ENCODE measurements around the gene MTF1.

Gene MTF1

DNA sequence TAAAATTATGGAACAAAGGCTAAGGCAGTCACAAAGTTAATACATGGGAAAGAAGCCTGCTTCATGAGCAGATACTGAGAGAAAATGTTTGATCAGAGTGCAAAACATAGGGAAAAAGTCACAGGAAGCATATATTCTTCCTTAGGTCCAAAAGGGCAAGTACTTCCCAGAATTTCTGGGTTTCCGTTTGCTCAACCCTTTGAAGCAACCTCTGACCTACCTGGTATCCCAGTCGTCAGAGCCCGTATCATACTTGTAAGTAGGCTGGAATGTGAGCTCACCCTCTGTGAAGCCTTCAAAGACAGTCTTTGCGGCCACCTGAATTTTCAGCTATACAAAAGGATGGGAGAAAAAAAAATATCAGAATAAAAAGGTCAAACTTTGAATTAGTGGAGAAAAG, 20.5 kb upstream of the MTF1 start:
- H3K27me3 ChIP-seq, result no peaks in the 10 kb centered on the region

GRCh38 chr1:37878071-37878470, 18.7 kb upstream of the MTF1 start:
- Histone ChIP-seq H3K27me3 (no peaks in the 10 kb centered on the region), H3K4me2 (no peak overlapping the region), H3K36me3 (peaks cover 92 to 99% (median 96%) of the 10 kb centered on the region in 11 experiments), H3K4me3 (no peak overlapping the region), H3K4me1 (peaks cover 0 to 7% (median 0%) of the 10 kb centered on the region in 10 experiments; a peak in 2 of 20 replicates), H4K20me1 (no peaks in the 10 kb centered on the region; a peak in 1 of 22 replicates), H3K9me3 (replicated peaks in 1 of 11) (no peaks in the 10 kb centered on the region), H3K27ac (no peak overlapping the region), H3K9ac (no peak overlapping the region)
- TF ChIP-seq Cebpa-rat (IDR thresholded peaks at IDR 0.05), result no peak

More for the DNA sequence above, 20.5 kb upstream of the MTF1 start:
- H3K4me2 ChIP-seq, result no peak overlapping the region
- no peak overlapping the region for H3K9ac ChIP-seq
- H3K9me3 ChIP-seq (replicated peaks in 1 of 11), result no peaks in the 10 kb centered on the region
- no peak for TF ChIP-seq Cebpa-rat (IDR thresholded peaks at IDR 0.05)
- peaks cover 92 to 99% (median 96%) of the 10 kb centered on the region in 11 experiments for H3K36me3 ChIP-seq
- no peaks in the 10 kb centered on the region; a peak in 2 of 22 replicates for H4K20me1 ChIP-seq
- H3K4me3 ChIP-seq, result no peak overlapping the region
- H3K27ac ChIP-seq, result no peak overlapping the region
- peaks cover 0 to 7% (median 0%) of the 10 kb centered on the region in 10 experiments; a peak in 2 of 20 replicates for H3K4me1 ChIP-seq

- H3K4me1 ChIP-seq, result peaks cover 0 to 7% (median 0%) of the 10 kb centered on the region in 10 experiments; a peak in 2 of 20 replicates
- H3K4me2 ChIP-seq, result no peak overlapping the region
- peaks cover 88 to 98% (median 94%) of the 10 kb centered on the region in 11 experiments for H3K36me3 ChIP-seq
- H3K27me3 ChIP-seq, result no peaks in the 10 kb centered on the region
- no peaks in the 10 kb centered on the region; a peak in 1 of 22 replicates for H4K20me1 ChIP-seq
- TF ChIP-seq Cebpa-rat (IDR thresholded peaks at IDR 0.05), result no peak
- no peak overlapping the region for H3K9ac ChIP-seq
- H3K4me3 ChIP-seq, result no peak overlapping the region
- no peak overlapping the region for H3K27ac ChIP-seq
- H3K9me3 ChIP-seq (replicated peaks in 1 of 11), result no peaks in the 10 kb centered on the region
These were observed 16.4 kb upstream of the MTF1 start for GRCh38 chr1:37875833-37876232.

DNA sequence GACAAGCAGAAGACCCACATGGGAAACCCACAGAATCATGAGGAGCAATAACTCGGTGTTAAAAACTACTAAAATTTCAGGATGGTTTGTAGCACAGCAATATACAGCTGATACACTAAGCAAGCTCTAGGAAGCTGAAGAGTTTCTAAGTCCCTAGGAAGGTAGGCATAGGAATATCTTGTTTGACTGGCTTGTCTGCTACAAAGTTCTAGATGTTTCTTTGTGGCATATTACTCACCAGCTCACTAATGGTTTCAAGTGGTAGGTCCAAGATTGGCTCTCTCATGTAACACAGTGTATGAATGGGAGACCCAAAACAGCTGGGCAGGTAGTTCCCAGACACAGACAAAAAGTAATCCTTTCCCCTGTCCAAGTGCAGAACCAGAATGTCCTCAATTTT, 13.3 kb upstream of the MTF1 start:
- H3K4me2 ChIP-seq, result no peak overlapping the region
- H4K20me1 ChIP-seq, result no peaks in the 10 kb centered on the region; a peak in 1 of 22 replicates
- H3K4me3 ChIP-seq, result no peak overlapping the region
- H3K36me3 ChIP-seq, result peaks cover 87 to 100% (median 96%) of the 10 kb centered on the region in 11 experiments
- no peak for TF ChIP-seq Cebpa-rat (IDR thresholded peaks at IDR 0.05)
- H3K27ac ChIP-seq, result no peak overlapping the region
- no peaks in the 10 kb centered on the region for H3K27me3 ChIP-seq
- H3K4me1 ChIP-seq, result peaks cover 0 to 7% (median 0%) of the 10 kb centered on the region in 10 experiments; a peak in 2 of 20 replicates
- no peak overlapping the region for H3K9ac ChIP-seq
- no peaks in the 10 kb centered on the region for H3K9me3 ChIP-seq (replicated peaks in 1 of 11)

- no peak for TF ChIP-seq Cebpa-rat (IDR thresholded peaks at IDR 0.05)
- H3K27ac ChIP-seq, result no peak overlapping the region
- H3K4me2 ChIP-seq, result no peak overlapping the region
- no peaks in the 10 kb centered on the region for H3K9me3 ChIP-seq (replicated peaks in 1 of 11)
- no peak overlapping the region for H3K4me3 ChIP-seq
- no peaks in the 10 kb centered on the region for H3K4me1 ChIP-seq
- H4K20me1 ChIP-seq, result 0 out of 22 replicates have a peak, but pooled peaks cover 0 to 4% (median 0%) of the 10 kb centered on the region in 11 experiments
- no peaks in the 10 kb centered on the region for H3K27me3 ChIP-seq
- no peak overlapping the region for H3K9ac ChIP-seq
- peaks cover 88 to 100% (median 95%) of the 10 kb centered on the region in 11 experiments for H3K36me3 ChIP-seq
These were observed 9.1 kb upstream of the MTF1 start for GRCh38 chr1:37868466-37868865.

- H3K4me1 ChIP-seq, result no peaks in the 10 kb centered on the region
- no peak overlapping the region for H3K9ac ChIP-seq
These were observed 8.4 kb upstream of the MTF1 start for GRCh38 chr1:37867784-37868183.

GRCh38 chr1:37866491-37866890, 7.1 kb upstream of the MTF1 start:
- Histone ChIP-seq H3K27me3 (no peaks in the 10 kb centered on the region), H3K36me3 (peaks cover 82 to 100% (median 92%) of the 10 kb centered on the region in 11 experiments), H3K4me1 (no peaks in the 10 kb centered on the region), H3K9me3 (replicated peaks in 1 of 11) (no peaks in the 10 kb centered on the region), H3K4me2 (no peak overlapping the region), H3K9ac (no peak overlapping the region), H4K20me1 (peaks cover 0 to 4% (median 0%) of the 10 kb centered on the region in 11 experiments; a peak in 1 of 22 replicates), H3K27ac (no peak overlapping the region), H3K4me3 (no peak overlapping the region)
- TF ChIP-seq Cebpa-rat (IDR thresholded peaks at IDR 0.05), result no peak

More at GRCh38 chr1:37867784-37868183, 8.4 kb upstream of the MTF1 start:
- Histone ChIP-seq H3K4me2 (no peak overlapping the region), H4K20me1 (0 out of 22 replicates have a peak, but pooled peaks cover 0 to 4% (median 0%) of the 10 kb centered on the region in 11 experiments), H3K9me3 (replicated peaks in 1 of 11) (no peaks in the 10 kb centered on the region), H3K27me3 (no peaks in the 10 kb centered on the region), H3K4me3 (no peak overlapping the region), H3K36me3 (peaks cover 86 to 100% (median 92%) of the 10 kb centered on the region in 11 experiments), H3K27ac (no peak overlapping the region)
- no peak for TF ChIP-seq Cebpa-rat (IDR thresholded peaks at IDR 0.05)

GRCh38 chr1:37865348-37866120, 6.1 kb upstream of the MTF1 start:
- TF ChIP-seq Cebpa-rat (IDR thresholded peaks at IDR 0.05), result no peak
- H3K27ac ChIP-seq, result no peak overlapping the region
- peaks cover 79 to 100% (median 90%) of the 10 kb centered on the region in 11 experiments for H3K36me3 ChIP-seq
- H3K9ac ChIP-seq, result no peak overlapping the region
- no peak overlapping the region for H3K4me2 ChIP-seq
- H3K27me3 ChIP-seq, result no peaks in the 10 kb centered on the region
- peaks cover 2 to 5% (median 4%) of the 10 kb centered on the region in 10 experiments; a peak in 17 of 20 replicates for H3K4me1 ChIP-seq
- no peak overlapping the region for H3K4me3 ChIP-seq
- H4K20me1 ChIP-seq, result peaks cover 0 to 4% (median 0%) of the 10 kb centered on the region in 11 experiments; a peak in 1 of 22 replicates
- no peaks in the 10 kb centered on the region for H3K9me3 ChIP-seq (replicated peaks in 1 of 11)

DNA sequence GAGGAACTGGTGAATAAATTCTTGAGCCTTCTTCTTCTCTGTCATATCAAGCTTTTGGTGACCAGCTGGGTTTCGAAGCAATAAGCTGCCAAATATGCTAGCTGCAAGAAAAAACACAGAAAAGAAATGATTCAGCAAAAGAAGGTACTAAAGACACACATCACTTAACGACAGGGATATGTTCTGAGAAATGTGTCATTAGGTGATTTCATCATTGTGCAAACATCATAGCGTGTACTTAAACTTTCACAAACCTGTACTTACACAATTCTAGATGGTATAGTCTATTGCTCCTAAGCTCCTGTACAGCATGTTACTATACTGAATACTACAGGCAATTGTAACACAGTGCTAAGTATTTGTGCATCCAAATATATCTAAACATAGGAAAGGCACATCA, 2.9 kb upstream of the MTF1 start:
- no peak for TF ChIP-seq Cebpa-rat (IDR thresholded peaks at IDR 0.05)
- no peaks in the 10 kb centered on the region for H3K9me3 ChIP-seq (replicated peaks in 1 of 11)

More for the DNA sequence above, 2.9 kb upstream of the MTF1 start:
- peaks cover 53 to 72% (median 68%) of the 10 kb centered on the region in 11 experiments for H3K36me3 ChIP-seq
- H3K4me2 ChIP-seq, result no peak overlapping the region
- peaks cover 0 to 19% (median 10%) of the 10 kb centered on the region in 11 experiments; a peak in 8 of 22 replicates for H4K20me1 ChIP-seq
- H3K27me3 ChIP-seq, result no peaks in the 10 kb centered on the region
- peak overlapping the region in 1 of 11 experiments; percentile 15; a peak in 2 of 22 replicates for H3K9ac ChIP-seq
- peaks cover 18 to 24% (median 22%) of the 10 kb centered on the region in 10 experiments for H3K4me1 ChIP-seq
- H3K27ac ChIP-seq, result no peak overlapping the region
- H3K4me3 ChIP-seq, result no peak overlapping the region
